Measurements from ENCODE around the gene HOXA9.

HOXA9 gene

GRCh38 chr7:27187475-27188385 lies 22.4 kb upstream of the HOXA9 start:
- peak; percentile 64 for DNase-seq

GRCh38 chr7:27186668-27187474 lies 21.5 kb upstream of the HOXA9 start:
- peak; percentile 36 for DNase-seq

GRCh38 chr7:27185854-27186667 lies 20.7 kb upstream of the HOXA9 start:
- DNase-seq = peak; percentile 72

GRCh38 chr7:27185013-27185853 lies 19.9 kb upstream of the HOXA9 start, which contains the start of gene HOXA11:
HOXA11 (minus strand) TSS chr7:27185232; CDS start chr7:27185144, 88 bp downstream.
- peak; percentile 81 for DNase-seq

GRCh38 chr7:27184337-27185012 lies 19.1 kb upstream of the HOXA9 start:
- peak; percentile 76 for DNase-seq

- DNase-seq = no peak
Observed at GRCh38 chr7:27183682-27184336, 18.5 kb upstream of the HOXA9 start.

- DNase-seq = peak; percentile 68
Observed at GRCh38 chr7:27182861-27183681, 17.7 kb upstream of the HOXA9 start.

- peak; percentile 46 for DNase-seq
Observed at GRCh38 chr7:27182285-27182841, 17.0 kb upstream of the HOXA9 start.

- DNase-seq = peak; percentile 43
Observed at GRCh38 chr7:27181795-27182275, 16.5 kb upstream of the HOXA9 start.

GRCh38 chr7:27180431-27181420 lies 15.4 kb upstream of the HOXA9 start:
- DNase-seq = peak; percentile 52

- peak; percentile 95 for DNase-seq
Observed at GRCh38 chr7:27179503-27180430, 14.4 kb upstream of the HOXA9 start.

- peak; percentile 61 for DNase-seq
Observed at GRCh38 chr7:27179030-27179429, 13.7 kb upstream of the HOXA9 start.

- peak; percentile 61 for DNase-seq
Observed at GRCh38 chr7:27178366-27178765, 13.0 kb upstream of the HOXA9 start.

- DNase-seq = peak; percentile 48
Observed at GRCh38 chr7:27177795-27178320, 12.5 kb upstream of the HOXA9 start.

- peak; percentile 62 for DNase-seq
Observed at GRCh38 chr7:27176962-27177794, 11.8 kb upstream of the HOXA9 start.

GRCh38 chr7:27176524-27176845 lies 11.1 kb upstream of the HOXA9 start:
- DNase-seq = no peak
